ENCODE results near the gene CTSH.
"Not testable (repeated sequence)": the region's sequence is repeated elsewhere in the genome, so short reads cannot be mapped to it uniquely, and the experiment has no call there.

The CTSH gene

DNA sequence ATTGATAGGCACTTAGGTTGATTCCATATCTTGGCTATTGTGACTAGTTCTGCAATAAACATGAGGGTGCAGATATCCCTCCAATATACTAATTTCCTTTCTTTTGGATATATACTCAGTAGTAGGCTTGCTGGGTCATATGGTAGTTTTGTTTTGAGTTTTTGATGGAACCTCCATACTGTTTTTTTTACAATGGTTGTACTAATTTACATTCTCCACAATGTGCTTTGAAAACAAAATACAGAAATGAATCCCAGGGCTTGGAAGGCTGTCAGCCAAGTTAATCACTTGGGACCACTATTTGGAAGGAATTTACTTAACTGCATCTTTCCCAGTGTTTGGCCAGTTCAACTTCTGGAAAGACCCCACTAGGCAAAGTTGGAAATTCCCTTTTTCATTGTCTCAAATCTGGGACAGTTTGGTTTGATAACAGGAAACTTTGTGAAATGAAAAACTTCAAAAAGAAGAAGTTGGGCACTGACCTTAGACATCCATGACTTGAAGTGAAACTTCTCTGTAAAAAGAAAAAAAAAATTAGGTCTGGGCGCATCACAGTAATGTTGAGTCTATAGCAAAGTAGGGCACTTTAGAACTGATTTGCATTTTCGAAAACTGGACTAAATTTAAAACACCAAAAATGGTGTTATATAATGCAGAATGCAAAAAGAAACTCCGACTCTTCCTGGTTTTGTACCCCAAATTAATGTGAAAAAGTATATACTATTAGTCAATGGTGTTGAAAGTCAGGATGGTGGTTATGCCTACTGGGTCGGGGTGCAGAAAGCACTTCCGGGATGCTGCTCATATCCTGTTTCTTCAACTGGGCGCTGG is 6.0 kb downstream of the CTSH start:
- DNase-seq (ENCODE audit: low spot score) = no peak

DNA sequence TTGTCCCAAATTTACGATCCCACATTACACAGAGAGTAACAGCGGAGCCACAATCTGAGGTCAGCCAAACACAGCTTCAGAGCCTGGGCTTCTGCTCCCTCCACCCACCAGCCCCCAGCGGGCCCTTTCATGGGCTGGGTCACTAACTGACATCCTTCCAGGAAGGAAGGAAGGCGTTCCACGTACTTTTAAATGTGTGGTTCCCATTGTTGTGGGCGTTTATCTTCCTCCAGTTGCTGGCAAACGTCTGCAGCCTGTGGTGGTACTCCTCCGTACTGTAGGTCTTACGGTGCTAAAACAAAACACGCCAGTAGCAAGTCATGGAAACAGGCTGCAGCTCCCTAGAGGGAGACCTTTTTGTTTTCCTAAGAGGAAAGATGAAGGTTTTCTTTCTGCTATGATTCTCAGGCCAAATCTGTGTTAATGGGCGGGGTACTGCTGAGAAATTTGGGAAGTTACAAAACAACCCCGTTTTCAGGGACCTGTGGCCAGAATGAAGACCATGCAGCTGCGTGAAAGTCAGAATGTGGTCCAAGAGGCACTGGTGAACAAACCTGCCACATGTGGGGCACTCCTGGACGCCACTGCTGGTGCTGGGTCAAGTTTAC is 7.6 kb downstream of the CTSH start:
- no peak for DNase-seq (ENCODE audit: low spot score)

DNA sequence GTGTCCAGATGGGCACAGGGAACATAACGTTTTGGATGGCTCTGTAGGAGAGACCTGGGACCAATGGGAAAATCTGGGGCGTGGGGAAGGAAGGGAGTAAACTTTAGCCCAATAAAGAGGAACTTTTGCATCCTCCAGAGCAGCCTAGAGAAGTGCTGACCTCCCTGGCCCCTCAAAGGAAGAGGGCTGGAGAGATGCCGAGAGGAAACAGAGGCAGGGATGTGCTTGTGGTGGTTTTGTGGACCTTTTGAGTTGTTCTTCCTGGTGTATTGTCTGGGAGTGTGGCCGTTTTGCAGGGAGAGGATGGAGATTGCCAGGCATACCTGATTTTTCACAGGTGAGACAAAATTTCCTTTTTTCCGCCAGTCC is 10.2 kb downstream of the CTSH start:
- no peak for DNase-seq (ENCODE audit: low spot score)

DNA sequence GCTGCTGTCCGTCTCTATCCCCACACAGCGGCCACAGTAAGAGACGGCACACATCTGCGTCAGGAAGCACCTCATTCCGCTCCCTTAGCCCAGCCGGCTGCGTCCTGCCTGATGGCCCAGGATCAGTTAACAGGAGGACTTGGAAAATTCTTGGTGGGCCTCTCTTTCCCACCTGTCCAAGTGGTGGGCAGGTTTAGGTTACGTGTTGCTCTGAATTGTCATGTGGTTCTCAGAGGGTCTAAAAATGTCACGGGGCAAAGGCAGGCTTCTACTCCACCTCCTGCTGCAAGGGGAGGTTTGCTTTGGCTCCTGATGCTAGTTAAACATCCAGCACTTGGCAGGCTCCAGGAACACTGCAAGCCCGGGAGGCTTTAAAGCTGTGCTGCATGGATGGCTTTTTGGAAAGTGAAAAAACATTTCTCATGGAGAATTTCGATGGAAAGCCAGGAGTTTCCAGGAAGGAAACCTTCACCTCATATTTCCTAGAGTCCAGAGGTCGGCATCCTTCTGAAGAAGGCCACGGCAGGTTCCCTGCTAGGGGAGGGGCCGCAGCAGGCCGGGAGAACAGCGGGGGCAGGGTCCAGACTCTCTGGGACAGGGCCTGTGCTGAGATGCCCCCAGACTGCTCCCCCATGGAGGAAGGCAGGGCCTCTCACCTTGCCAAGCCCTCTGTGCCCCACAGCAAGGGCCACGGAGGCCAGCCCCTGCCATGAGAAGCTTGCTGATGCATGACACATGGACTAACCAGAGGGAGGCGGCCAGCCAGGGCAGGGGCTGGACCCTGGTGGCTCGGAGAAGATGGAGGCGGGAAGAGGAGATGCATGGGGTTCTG is 10.8 kb downstream of the CTSH start:
- no peak for DNase-seq (ENCODE audit: low spot score)

DNA sequence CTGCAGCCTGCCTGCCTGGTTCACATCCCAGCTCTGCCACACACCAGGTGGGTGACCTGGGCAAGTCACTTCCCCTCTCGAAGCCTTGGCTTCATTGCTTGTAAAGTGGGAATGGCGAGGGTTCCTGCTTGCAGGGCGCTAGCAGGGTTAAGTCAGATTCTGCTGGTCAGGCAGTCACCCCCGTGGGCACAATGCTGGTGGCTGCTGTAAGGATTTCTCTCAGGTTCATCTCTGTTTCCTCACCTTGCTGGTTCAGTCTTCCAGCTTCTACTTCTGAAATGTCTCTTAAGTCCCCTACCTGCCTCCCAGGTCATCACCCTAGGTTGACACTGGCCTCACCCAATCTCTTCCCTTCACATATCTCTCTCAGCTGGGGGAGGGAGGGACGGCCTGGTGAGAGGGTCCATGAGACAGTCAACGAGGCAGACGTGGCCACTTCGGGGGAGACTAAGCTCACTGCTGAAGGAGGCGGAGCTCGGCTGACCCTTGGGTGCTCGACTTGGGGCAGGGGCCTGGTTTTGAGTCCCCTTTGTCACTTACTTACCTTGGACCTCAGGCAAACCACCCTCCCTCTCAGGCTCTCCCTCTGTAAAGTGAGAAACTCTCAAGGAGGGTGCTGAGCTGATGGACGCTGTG is 11.5 kb downstream of the CTSH start:
- no peak for DNase-seq (ENCODE audit: low spot score)

DNA sequence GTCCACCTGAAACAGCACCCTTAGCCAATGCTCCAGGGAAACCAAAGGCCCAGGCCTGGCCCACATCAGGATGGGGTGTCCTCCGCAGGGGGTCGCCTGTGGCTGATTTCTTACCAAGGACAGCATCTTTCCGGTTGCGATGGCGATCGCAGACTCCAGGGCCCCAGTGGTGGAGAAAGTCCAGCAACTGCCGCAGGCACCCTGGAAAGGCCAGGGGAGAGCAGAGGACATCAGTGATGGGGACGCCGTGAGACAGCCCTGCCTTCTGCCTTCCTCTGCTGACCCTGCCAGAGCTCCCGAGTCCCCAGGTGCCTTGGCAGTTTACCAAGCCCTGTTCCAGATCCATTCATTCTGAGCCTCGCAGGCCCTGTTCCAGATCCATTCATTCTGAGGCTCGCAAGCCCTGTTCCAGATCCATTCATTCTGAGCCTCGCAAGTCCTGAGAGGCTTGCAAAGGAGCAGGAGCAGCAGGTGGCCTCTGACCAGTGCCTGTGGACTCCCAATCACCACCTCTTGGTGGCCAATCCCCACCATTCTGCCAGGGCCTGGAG is 12.5 kb downstream of the CTSH start:
- no peak for DNase-seq (ENCODE audit: low spot score)

DNA sequence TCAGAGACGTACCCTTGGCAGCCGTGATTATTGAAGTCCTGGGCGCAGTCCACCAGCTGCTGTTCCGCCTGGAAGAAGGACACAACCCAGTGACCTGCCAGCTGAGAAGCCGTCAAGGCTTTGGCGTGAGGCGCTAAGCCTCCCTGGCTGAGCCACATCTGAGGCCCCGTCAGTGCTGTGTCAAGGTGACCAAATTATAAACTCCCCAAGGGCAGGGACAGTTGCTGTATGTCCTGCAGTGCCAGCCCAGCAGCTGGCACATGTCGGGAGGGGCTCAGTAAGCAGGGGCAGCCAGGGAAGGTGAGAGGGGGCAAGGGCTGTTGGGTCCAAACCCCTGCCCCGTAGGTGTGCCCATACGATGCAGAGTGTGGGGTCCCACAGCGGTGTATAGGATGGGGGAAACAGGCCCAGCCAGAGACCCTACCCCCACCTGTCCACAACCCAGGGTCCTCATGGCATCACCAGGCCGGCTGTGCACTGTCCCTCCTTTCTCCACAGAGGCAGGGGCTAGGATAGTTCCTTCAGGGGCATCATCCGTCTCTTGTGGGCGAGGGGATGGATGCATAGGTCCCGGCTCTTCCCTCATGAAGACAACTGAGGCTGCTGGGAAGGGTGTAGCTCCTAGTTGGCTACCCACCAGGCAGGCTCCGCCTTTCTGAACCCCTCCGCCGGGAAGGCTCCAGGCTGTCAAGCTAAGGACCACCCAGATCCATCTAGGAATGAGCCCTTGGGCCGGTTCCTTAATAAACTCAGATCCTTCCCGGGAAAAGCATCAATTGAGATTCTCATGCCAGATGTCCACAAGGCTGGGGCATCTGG is 13.2 kb downstream of the CTSH start:
- DNase-seq (ENCODE audit: low spot score) = no peak

DNA sequence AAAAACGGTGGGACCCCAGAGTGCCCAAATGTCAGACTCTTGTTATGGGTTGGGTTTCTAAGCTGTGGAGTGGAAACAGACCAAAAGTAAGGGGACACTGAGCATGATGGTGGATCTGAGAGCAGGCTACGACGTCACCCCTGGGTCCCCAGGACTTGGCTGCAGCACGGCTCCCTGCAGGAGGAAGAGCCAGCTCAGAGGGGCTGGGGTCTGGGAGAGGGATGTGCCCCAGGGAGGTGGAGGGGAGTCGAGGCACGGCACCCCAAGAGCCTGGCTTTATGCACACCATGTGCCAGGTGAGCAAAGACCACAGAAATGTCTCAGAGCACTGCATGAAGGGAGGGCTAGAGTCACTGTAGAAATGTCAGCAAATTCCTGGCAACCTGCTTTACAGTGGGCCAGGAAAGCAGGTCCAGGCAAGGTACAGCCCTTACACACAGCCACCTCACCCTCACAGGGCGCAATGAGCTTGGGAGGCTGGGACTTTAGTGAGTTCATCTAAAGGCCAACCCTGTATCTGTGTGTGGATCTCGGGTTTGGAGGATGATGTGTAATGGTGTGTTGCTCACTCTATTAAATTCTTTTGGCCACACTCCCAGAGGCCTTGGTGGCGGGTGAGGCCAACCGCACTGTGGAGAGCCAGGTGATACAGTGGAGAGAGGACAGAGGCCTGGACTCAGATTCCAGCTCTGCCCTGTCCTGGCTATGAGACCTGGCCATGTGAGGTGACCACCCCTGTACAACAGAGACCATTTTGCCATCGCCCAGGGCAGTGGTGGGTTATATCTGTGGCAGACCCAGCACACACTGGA is 14.1 kb downstream of the CTSH start:
- no peak for DNase-seq (ENCODE audit: low spot score)

DNA sequence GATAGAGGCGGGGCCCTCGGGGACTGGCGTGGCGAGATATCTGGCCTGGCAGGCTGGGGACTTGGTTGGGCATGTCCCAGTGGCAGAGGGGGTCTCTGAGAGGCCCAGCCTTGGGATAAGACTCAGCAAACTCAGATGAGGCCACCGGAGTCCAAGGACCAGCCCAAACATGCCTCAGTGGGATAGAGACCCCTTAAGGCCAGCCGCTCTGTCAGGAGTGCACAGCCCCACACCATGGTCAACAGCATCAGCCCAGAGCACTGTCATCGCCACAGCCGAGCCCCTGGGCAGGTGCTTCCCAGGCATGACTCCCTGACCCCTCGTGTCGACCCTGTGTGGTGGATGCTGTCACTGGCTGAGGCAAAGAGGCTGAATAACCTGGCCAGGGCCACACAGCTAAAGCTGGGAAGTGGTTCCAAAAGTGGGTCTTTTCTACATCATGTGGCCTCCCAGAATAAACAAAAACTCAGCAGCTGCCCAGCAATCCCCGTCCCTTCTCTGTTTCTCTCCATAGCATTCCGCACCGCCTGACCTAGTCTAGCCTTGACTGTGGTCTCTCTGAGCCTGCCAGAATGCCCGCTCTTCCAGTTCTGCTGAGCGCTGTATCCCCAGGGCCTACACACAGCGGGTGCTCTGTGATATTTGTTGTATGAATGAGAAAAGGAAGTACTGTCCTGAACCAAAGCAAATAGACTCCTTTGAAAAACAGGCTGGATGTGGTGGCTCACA is 15.1 kb downstream of the CTSH start:
- no peak for DNase-seq (ENCODE audit: low spot score)

DNA sequence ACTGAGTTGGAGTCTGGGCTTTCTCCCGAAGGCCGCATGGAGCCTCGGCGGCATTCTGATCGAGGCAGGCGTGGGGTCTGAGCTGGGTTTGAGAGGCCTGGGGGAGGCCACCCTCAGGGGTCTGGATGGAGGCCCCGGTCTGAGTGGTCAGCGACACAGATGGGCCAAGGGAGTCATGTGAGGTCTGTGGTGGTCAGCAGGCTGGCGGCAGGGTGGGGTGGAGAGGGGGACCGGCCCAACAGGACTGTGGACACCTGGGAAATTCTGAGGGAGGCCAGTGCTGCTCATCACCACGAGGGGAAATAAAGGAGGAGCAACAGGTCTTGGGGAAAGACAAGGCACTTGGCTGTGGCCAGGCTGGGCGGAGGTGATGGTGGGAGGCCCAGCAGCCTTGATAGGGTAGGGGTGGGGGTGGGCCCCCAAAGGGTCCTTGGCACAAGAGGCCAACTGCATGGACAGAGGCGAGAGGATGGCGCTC is 16.2 kb downstream of the CTSH start:
- no peak for DNase-seq (ENCODE audit: low spot score)

DNA sequence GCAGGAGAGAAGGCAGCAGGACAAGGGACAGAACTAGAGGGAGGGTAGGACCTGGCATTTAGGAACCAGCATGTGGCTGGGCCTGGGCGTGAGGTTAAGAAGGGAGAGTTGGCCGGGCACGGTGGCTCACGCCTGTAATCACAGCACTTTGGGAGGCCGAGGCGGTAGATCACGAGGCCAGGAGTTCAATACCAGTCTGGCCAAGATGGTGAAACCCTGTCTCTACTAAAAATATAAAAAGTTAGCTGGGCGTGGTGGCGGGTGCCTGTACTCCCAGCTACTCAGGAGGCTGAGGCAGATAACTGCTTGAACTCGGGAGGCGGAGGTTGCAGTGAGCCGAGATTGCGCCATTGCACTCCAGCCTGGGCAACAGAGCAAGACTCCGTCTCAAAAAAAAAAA is 16.7 kb downstream of the CTSH start:
- DNase-seq (ENCODE audit: low spot score) = not testable (repeated sequence)

DNA sequence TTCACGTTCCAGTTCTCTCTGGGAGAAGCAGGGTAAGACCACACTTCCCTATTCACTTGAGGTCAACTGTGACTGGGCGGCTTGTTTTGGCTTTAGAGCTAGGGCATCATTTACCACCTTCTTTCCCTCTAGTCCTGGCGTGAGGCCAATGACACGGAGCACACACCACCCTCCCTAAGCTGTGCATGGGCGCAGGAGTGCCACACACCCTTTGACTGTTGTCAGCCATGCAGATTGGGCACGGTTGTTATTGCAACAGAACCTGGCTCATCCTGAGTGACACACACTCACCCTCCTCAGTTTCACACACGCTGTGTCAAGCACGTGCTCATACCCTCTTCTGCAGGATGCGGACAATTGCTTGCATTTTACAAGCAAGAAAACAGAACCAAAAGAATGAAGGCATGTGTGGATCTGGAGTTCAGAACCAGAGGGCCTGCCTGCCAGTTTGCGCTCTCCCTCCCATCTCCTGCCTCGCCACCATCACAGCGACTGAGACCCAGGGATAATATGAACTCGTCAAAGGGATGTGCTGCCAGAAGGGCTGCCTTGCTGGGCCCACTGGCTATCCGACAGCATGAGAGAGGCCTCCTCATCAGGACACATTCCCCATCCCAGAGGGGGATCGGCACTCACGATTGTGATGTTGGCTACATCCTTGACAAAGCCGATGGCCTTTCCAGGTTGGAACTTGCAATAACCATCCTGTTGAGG is 17.6 kb downstream of the CTSH start:
- DNase-seq (ENCODE audit: low spot score) = no peak

DNA sequence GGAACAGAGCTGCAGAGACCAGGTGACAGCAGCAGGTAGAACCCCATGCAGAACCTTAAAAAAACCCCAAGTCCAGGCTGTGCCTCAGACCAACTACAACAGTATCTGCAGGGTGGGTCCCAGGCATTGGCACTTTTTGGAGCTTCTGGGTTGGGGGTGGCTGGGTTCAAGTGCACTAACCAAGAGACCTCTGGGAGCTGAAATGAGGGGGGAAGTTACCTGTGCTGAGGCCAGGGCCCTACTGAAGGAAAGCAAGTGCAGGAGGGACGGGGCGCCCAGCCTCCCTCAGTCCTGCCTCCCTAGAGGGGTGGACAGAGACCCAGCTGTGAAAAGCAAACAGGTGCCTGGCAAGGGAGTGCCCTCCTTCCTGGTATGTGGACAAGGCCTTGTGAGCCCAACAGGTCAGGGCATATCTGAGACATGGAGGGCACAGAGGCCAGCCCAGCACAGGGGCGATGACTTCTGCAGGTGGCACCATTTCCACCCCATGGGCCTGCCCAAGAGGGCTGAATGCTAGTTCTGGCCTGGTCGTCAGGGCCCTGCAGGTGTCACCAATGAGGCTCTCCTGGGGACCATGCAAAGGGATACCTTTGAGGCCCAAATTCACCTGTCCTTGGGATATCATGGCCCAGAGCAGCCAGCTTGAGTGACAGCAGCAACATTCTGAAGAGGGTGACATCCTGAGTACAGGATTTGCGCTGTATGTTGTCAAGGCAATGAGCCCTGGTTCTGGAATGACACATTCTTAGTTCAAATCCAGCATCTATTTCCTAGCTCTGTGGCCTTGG is 18.7 kb downstream of the CTSH start:
- DNase-seq (ENCODE audit: low spot score) = no peak

DNA sequence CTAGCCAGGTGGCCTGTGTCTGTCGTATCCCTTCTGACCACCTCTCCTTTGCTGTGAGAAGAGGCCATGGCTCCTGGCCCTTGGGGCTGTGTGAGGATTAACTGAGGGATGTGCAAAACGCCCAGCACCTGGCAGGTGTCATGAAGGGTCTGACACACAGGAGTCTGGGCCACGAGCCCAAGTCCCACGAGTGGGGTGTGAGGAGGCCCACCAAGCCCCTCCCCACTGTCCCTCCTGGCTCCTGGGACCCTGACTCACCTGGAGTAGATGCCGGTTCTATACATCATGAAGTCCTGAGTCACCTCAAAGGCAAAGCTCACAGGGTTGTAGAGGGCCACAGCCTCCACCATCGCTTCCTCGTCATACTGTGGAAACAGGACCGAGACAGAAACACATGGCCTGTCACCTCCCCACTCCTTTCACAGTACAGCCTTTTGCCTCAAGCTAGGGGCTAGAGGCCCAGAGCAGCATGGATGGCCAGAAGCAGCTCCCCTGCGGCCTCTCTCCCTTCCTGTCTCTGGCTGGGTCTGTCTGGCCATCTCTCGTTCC is 19.7 kb downstream of the CTSH start:
- DNase-seq (ENCODE audit: low spot score) = no peak

DNA sequence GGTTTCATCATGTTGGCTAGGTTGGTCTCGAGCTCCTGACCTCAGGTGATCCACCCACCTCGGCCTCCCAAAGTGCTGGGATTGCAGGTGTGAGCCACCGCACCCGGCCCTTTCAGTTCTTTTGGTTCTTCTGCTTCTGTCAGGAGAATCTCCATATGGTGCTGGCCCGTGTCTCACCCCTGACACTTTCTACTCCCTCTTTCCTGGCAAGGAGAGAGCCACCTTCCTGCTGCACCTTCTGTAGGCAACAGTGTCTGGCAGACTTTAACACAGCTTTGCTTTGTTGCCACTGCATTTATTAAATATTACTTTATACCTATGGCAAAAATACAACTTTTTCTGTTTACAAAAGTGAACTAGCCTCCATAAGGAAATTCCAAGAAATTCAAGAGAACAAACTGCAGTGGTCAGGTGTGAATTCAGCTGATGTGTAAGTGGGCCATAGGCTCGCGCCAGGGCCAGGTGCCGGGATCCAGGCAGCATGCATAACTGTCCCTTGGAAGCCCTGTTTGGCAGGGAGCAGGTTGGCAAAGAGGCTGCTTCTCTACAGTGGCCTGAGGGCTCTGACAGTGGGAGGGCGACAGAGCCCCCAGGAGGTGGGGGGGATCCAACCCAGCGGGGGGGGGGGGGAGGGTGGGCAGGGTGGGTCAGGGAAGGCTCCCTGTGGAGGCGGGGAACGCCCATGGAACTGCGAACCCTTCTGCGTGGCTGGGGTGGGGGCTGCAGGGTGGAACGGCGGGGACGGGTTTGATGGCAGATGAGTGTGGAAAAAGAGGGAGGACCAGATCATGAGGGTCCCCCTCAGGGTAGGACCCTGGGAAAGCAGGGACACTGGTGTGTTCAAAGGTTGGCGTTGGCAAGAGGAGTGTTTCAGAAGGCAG is 21.1 kb downstream of the CTSH start:
- DNase-seq (ENCODE audit: low spot score) = no peak

DNA sequence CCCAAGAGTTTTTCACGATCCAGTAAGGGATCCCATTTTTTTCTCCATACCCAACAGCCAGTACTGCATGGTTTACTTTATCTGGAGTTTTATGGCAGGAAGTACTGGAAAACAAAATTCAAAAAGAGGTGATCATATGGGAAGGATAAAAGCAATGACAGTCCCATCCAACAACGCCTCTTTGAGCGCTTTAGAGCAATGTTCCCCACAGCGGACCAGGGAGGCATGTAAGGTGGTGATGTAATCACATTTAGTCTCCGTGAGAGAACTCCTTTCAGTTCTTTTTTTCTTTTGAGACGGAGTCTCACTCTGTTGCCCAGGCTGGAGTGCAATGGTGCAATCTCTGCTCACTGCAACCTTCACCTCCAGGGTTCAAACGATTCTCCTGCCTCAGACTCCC is 21.8 kb downstream of the CTSH start:
- no peak for DNase-seq (ENCODE audit: low spot score)

DNA sequence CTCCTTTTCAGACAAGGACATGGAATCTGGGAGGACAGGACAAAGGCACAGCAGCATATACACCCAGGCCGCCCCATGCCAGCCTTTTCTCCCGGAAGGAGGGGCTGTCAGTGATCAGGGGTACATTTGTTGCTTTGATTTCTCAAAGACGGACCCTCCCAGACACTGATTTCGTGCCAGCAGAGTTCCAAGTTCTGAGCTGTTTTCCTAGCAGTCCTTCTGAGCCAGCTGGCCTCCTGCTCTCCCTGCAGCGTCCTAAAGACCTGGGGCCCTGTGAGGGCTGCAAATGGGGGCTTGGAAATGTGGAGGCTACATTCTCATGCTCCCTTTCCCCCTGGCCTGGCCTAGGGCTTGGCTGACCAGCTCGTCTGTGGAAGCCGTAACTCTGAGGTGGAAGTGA is 22.3 kb downstream of the CTSH start:
- no peak for DNase-seq (ENCODE audit: low spot score)

Measured in left forelimb (tissue), 1 donor.